Measurements from ENCODE around the gene HDAC5. TPM values are rescaled to one million over a fixed set of nuclear protein-coding genes. Genes with fewer than 3 reads are reported as not detected.

HDAC5 gene
- total RNA-seq, 4 donors from 2014 or later, result 78.1 to 152 (median 112) TPM

- no peaks in the 10 kb centered on the region for H3K9me3 ChIP-seq
- peak; percentile 88 for ATAC-seq
- TF ChIP-seq CTCF (IDR thresholded peaks at IDR 0.05) (peak in 1 of 4 experiments; percentile 24), EP300 (IDR thresholded peaks at IDR 0.05) (no peak), POLR2A (IDR thresholded peaks at IDR 0.05) (peak; percentile 21 to 44), POLR2AphosphoS5 (IDR thresholded peaks at IDR 0.05) (peak; percentile 93)
- H3K4me3 ChIP-seq, result peak overlapping the region; percentile 3 to 50
- peak overlapping the region; percentile 69 to 98 (median 95) for H3K27ac ChIP-seq
- H3K4me1 ChIP-seq, result peaks cover 28 to 100% (median 77%) of the 10 kb centered on the region in 3 donors
- H3K27me3 ChIP-seq, result no peaks in the 10 kb centered on the region
- 0% methylated on average over 1 to 2 of the region's 28 CpGs for WGBS, 2 donors (ENCODE audit: low coverage in 1 of 2)
- peaks cover 0 to 33% of the 10 kb centered on the region in 2 donors for H3K36me3 ChIP-seq
Measured at GRCh38 chr17:44110823-44111633, 12.4 kb downstream of the HDAC5 start.

- peaks cover 28 to 100% (median 79%) of the 10 kb centered on the region in 3 donors for H3K4me1 ChIP-seq
- ATAC-seq, result no peak
Measured at GRCh38 chr17:44110011-44110686, 13.3 kb downstream of the HDAC5 start.

GRCh38 chr17:44109312-44109630 lies 14.2 kb downstream of the HDAC5 start:
- Histone ChIP-seq H3K27me3 (no peaks in the 10 kb centered on the region), H3K27ac (peak overlapping the region; percentile 69 to 98 (median 95)), H3K9me3 (no peaks in the 10 kb centered on the region), H3K36me3 (peaks cover 0 to 21% of the 10 kb centered on the region in 2 donors), H3K4me1 (peaks cover 28 to 100% (median 73%) of the 10 kb centered on the region in 3 donors), H3K4me3 (peak overlapping the region in 1 of 2 donors; percentile 50)
- TF ChIP-seq POLR2AphosphoS5 (IDR thresholded peaks at IDR 0.05), result no peak
- no peak for TF ChIP-seq CTCF (IDR thresholded peaks at IDR 0.05)
- no peak for TF ChIP-seq POLR2A (IDR thresholded peaks at IDR 0.05)
- no peak for TF ChIP-seq EP300 (IDR thresholded peaks at IDR 0.05)
- no peak for ATAC-seq
- whole genome bisulfite sequencing, 2 donors (ENCODE audit: low coverage in 1 of 2), result no CpG with 5 or more reads among the region's 4 CpGs

More at GRCh38 chr17:44110011-44110686, 13.3 kb downstream of the HDAC5 start:
- H3K27me3 ChIP-seq, result no peaks in the 10 kb centered on the region
- H3K4me3 ChIP-seq, result peak overlapping the region in 1 of 2 donors; percentile 50
- H3K9me3 ChIP-seq, result no peaks in the 10 kb centered on the region
- TF ChIP-seq EP300 (IDR thresholded peaks at IDR 0.05) (no peak), CTCF (IDR thresholded peaks at IDR 0.05) (no peak), POLR2A (IDR thresholded peaks at IDR 0.05) (no peak), POLR2AphosphoS5 (IDR thresholded peaks at IDR 0.05) (no peak)
- no CpG with 5 or more reads among the region's 10 CpGs for WGBS, 2 donors (ENCODE audit: low coverage in 1 of 2)
- peak overlapping the region; percentile 69 to 98 (median 95) for H3K27ac ChIP-seq
- H3K36me3 ChIP-seq, result peaks cover 0 to 25% of the 10 kb centered on the region in 2 donors

- peak overlapping the region; percentile 91 to 98 (median 95) for H3K27ac ChIP-seq
- peak overlapping the region in 1 of 2 donors; percentile 50 for H3K4me3 ChIP-seq
- ATAC-seq, result peak; percentile 92
- no peaks in the 10 kb centered on the region for H3K9me3 ChIP-seq
- H3K27me3 ChIP-seq, result no peaks in the 10 kb centered on the region
- peaks cover 0 to 16% of the 10 kb centered on the region in 2 donors for H3K36me3 ChIP-seq
- peak; percentile 83 for TF ChIP-seq POLR2AphosphoS5 (IDR thresholded peaks at IDR 0.05)
- no peak for TF ChIP-seq CTCF (IDR thresholded peaks at IDR 0.05)
- TF ChIP-seq POLR2A (IDR thresholded peaks at IDR 0.05), result no peak
- H3K4me1 ChIP-seq, result peaks cover 28 to 100% (median 72%) of the 10 kb centered on the region in 3 donors
- WGBS, 2 donors (ENCODE audit: low coverage in 1 of 2), result 15 to 18% methylated on average over 7 to 13 of the region's 16 CpGs
Measured at GRCh38 chr17:44108440-44109311, 14.8 kb downstream of the HDAC5 start.
